Cardiac muscle cell (in vitro differentiated cells and primary cell): ENCODE data around the gene MBNL1. TPM values are rescaled to one million over a fixed set of nuclear protein-coding genes. Genes with fewer than 3 reads are reported as not detected.

Experiments
- DNase-seq, 2 donors: peaks; one replicate each; pipeline versions ENCODE4 v3.0.0 to v3.0.0-alpha.2; 2010 to 2017; ENCODE audit warnings: low read depth in 1 of 2, low spot score in 1 of 2
- H3K27ac ChIP-seq: fragments of 200-600 bp; sonication (generic); 2 replicates; pipeline ENCODE4 v1.5.1; 2016
- H3K27me3 ChIP-seq: fragments of 200-600 bp; sonication (generic); 2 replicates; pipeline ENCODE4 v1.6.0; 2016; ENCODE audit warnings: control low read depth
- H3K36me3 ChIP-seq: fragments of 200-600 bp; sonication (generic); 2 replicates; pipeline ENCODE4 v1.5.1; 2016; ENCODE audit warnings: control low read depth
- H3K4me1 ChIP-seq: fragments of 200-600 bp; sonication (generic); 2 replicates; pipeline ENCODE4 v1.8.1; 2017; ENCODE audit warnings: low read depth, mild to moderate bottlenecking, mixed run types
- H3K4me3 ChIP-seq: fragments of 200-600 bp; sonication (generic); 2 replicates; pipeline ENCODE4 v1.5.1; 2016; ENCODE audit warnings: mild to moderate bottlenecking
- H3K9me3 ChIP-seq: fragments of 200-600 bp; sonication (generic); 2 replicates; pipeline ENCODE4 v1.5.1; 2017; ENCODE audit warnings: low read depth, mild to moderate bottlenecking, control low read depth
- polyA plus RNA-seq: library from polyadenylated mRNA; unstranded; fragments of >200 nt; fragmentation: Nextera tagmentation; extraction: Ambion mirVana; gene quantifications from 2 replicates; pipeline ENCODE4 v1.2.1, GENCODE V29; 2016
- total RNA-seq: library from RNA; depleted of rRNA; stranded (reverse); fragments of >200 nt; gene quantifications from 2 replicates; pipeline ENCODE4 v1.2.3, GENCODE V29; 2016
- TF ChIP-seq, protein P1 (sequence below): IDR thresholded peaks from 2 replicates; pipeline ENCODE4 v1.5.1; 2012; ENCODE audit warnings: low read depth, mild to moderate bottlenecking, low read length

MBNL1 gene
- total and polyA plus RNA-seq, 2 experiments from 2014 or later = 18.1 to 75.1 TPM

DNA sequence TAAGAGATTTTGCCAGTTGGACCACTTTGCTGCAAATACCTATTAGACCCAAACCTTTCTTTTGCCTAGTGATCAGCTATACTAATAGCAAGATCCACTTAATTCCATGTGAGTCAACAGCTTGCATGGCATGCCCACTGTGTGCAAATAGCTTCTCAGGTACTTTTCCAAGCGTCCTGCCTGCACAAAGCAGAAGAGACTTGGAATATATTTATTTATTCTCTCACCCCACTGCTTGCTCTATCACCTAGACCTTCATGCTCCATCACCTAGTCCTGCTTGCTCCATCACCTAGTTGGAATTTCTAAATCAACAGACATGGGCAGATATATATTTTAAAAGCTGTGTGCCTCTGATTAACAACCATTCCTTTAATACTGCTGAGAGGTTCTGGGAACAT, 47.6 kb downstream of the MBNL1 start:
- no peak overlapping the region for H3K4me3 ChIP-seq
- TF ChIP-seq, protein P1, sequence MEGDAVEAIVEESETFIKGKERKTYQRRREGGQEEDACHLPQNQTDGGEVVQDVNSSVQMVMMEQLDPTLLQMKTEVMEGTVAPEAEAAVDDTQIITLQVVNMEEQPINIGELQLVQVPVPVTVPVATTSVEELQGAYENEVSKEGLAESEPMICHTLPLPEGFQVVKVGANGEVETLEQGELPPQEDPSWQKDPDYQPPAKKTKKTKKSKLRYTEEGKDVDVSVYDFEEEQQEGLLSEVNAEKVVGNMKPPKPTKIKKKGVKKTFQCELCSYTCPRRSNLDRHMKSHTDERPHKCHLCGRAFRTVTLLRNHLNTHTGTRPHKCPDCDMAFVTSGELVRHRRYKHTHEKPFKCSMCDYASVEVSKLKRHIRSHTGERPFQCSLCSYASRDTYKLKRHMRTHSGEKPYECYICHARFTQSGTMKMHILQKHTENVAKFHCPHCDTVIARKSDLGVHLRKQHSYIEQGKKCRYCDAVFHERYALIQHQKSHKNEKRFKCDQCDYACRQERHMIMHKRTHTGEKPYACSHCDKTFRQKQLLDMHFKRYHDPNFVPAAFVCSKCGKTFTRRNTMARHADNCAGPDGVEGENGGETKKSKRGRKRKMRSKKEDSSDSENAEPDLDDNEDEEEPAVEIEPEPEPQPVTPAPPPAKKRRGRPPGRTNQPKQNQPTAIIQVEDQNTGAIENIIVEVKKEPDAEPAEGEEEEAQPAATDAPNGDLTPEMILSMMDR = no peak

DNA sequence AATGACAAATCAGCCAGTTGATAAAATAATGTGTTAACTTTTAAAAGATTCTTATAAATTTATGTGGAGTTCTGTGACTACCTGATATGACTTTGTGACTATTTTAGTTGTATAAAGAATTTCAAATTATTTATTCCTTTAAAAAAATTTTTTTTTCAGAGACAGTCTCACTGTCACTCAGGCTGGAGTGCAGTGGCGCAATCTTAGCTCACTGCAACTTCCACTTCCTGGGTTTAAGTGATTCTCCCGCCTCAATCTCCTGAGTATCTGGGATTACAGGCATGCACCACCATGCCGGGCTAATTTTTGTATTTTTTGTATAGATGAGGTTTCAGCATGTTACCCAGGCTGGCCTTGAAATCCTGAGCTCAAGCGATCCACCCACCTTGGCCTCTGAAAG, 48.5 kb downstream of the MBNL1 start:
- no peaks in the 10 kb centered on the region for H3K36me3 ChIP-seq
- H3K27ac ChIP-seq = no peak overlapping the region
- no peak for DNase-seq
- no peak overlapping the region for H3K4me3 ChIP-seq
- TF ChIP-seq, protein P1 = no peak
- no peaks in the 10 kb centered on the region for H3K9me3 ChIP-seq
- H3K27me3 ChIP-seq = no peaks in the 10 kb centered on the region
- H3K4me1 ChIP-seq = peaks cover 13% of the 10 kb centered on the region

More for the DNA sequence above, 47.6 kb downstream of the MBNL1 start:
- H3K4me1 ChIP-seq = peaks cover 13% of the 10 kb centered on the region
- H3K27ac ChIP-seq = no peak overlapping the region
- no peaks in the 10 kb centered on the region for H3K9me3 ChIP-seq
- no peaks in the 10 kb centered on the region for H3K36me3 ChIP-seq
- DNase-seq = no peak
- no peaks in the 10 kb centered on the region for H3K27me3 ChIP-seq

DNA sequence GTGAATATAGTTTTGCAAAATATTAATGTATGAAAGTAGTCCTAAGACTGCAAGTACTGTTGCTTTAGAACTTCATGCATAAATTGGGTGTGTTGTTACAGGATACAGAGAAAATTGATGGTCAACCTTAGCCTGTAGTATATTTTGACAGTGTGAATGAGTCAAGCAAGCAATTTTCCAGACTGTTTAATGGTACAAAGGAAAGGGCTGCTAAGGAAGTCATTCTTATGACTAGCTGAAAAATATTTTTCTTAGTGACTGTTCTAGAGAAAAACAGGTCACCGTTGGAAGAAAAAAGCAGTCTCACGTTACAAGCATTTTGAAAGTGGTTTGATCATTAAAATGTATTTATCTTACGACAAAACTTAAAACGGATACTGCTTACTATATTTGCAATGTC, 49.2 kb downstream of the MBNL1 start:
- TF ChIP-seq, protein P1 = no peak
- H3K4me3 ChIP-seq = no peak overlapping the region

DNA sequence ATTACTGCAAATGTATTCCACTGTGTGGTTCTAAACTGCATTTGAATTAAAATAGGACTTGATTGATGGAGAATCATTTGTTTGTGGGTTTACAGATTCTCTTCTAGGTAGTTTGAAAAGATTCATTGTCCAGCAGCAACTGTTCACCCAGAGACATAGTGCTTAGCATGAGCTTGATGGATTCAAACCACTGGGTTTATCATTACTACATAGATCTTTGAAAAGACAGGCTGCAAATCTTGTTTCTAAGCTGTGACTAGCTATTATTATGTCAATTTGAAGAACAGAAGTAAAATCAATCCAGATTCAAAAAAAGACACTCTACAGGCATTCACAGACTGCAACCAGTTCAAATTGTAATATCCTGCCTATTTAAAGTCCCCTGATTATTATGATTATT, 49.8 kb downstream of the MBNL1 start:
- TF ChIP-seq, protein P1 = no peak
- H3K27ac ChIP-seq = no peak overlapping the region

More for the DNA sequence above, 49.2 kb downstream of the MBNL1 start:
- H3K27me3 ChIP-seq = no peaks in the 10 kb centered on the region
- H3K36me3 ChIP-seq = no peaks in the 10 kb centered on the region
- peaks cover 13% of the 10 kb centered on the region for H3K4me1 ChIP-seq
- H3K27ac ChIP-seq = no peak overlapping the region
- DNase-seq = no peak
- no peaks in the 10 kb centered on the region for H3K9me3 ChIP-seq

DNA sequence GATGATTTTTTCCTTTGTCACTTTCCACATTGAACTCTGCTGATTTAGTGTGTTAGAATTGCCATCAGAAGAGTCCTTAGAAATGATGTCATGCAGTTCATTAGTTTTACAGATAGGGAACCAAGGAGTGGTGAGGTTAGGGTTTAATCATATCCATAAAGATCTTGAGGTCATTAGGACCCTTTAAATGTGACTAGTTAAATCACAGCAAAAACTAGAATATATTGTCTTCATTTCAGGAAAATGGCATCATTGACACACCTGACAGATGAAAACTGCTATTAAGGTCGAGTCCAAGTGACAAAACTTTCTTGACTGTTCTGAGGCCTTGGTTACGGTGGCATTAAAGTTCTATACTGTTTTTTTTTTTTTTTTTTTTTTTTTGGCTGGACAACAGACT, 50.5 kb downstream of the MBNL1 start:
- H3K4me1 ChIP-seq = peaks cover 13% of the 10 kb centered on the region
- H3K36me3 ChIP-seq = no peaks in the 10 kb centered on the region
- TF ChIP-seq, protein P1 = no peak
- no peaks in the 10 kb centered on the region for H3K27me3 ChIP-seq
- no peak overlapping the region for H3K4me3 ChIP-seq
- no peak for DNase-seq
- H3K27ac ChIP-seq = no peak overlapping the region
- no peaks in the 10 kb centered on the region for H3K9me3 ChIP-seq

More for the DNA sequence above, 49.8 kb downstream of the MBNL1 start:
- Histone ChIP-seq H3K27me3 (no peaks in the 10 kb centered on the region), H3K9me3 (no peaks in the 10 kb centered on the region), H3K36me3 (no peaks in the 10 kb centered on the region), H3K4me1 (peaks cover 13% of the 10 kb centered on the region), H3K4me3 (no peak overlapping the region)
- DNase-seq = no peak
